Mesothelial cell of epicardium (in vitro differentiated cells): ENCODE data around the gene ALX4. TPM values are rescaled to one million over a fixed set of nuclear protein-coding genes. Genes with fewer than 3 reads are reported as not detected.

Source experiments
- DNase-seq, 2 experiments: peaks; one replicate each; pipeline ENCODE4 v3.0.0; 2021; ENCODE audit warnings: low spot score in 2 of 2; ENCODE audit not compliant: unreplicated experiment in 2 of 2
- H3K27ac Mint-ChIP-seq: 2 replicates; pipeline ENCODE4 v1.8.0; 2021; ENCODE audit warnings: mixed read lengths
- H3K27me3 Mint-ChIP-seq: 2 replicates; pipeline ENCODE4 v1.8.0; 2021; ENCODE audit warnings: low read depth, mixed read lengths
- H3K36me3 Mint-ChIP-seq: 2 replicates; pipeline ENCODE4 v1.8.0; 2021; ENCODE audit warnings: mixed read lengths
- H3K4me1 Mint-ChIP-seq: 2 replicates; pipeline ENCODE4 v1.8.0; 2021; ENCODE audit warnings: mixed read lengths
- H3K4me3 Mint-ChIP-seq: 2 replicates; pipeline ENCODE4 v1.8.0; 2021; ENCODE audit warnings: mild to moderate bottlenecking, moderate library complexity, mixed read lengths
- H3K9me3 Mint-ChIP-seq: 2 replicates; pipeline ENCODE4 v1.8.0; 2021; ENCODE audit warnings: mixed read lengths
- total RNA-seq: library from RNA; stranded (reverse); gene quantifications from 3 replicates; pipeline ENCODE4 v1.2.1, GENCODE V29; 2021
- TF ChIP-seq, protein P1 (sequence below): fragments of 200-600 bp; sonication (generic); IDR thresholded peaks from one replicate; pipeline ENCODE4 v1.5.0; 2021; ENCODE audit warnings: antibody characterized with exemption; ENCODE audit not compliant: unreplicated experiment

Gene ALX4
- total RNA-seq, 1 donor from 2014 or later: 5.5 TPM

DNA sequence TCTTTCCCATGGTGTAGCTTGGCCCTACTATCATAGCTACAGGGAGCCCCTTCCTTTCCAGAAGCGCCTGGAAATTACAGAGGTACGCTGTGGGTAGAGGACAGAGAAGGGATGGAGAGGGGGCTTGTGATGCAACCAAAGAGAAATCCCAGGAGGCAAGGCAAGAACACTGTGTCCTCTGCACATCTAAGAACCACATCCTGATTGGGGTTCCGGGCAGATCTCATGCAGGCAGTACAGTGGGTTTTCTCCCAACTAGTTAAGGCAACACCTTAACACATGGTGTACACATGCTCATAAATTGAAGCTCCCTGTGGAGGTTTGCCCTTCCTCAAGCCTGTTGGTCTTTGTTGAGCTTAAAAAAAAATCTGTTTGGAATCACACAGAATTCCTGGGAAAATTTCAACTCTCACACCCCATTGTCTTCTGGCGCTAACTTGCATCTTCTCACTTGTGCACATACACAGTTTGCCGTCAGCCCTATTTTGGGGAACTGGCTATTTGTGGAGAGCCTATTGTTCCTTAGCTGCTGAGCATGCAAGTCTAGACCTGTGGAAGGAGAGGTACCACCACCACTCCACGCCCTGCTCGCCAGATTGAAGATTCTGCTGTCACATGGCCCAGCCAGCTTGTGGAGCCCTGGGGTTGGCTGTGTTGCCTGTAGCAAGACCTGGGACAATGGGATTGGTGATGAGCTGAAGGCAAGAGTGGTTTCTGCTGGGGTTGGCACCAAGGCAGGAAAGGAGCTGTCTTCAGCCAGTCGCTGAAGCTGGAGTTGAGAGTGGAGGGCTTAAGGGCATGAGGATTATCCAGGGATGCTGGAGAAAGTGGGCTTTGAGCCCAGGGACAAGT is 52.4 kb downstream of the ALX4 start:
- DNase-seq: no peak
- TF ChIP-seq, protein P1, sequence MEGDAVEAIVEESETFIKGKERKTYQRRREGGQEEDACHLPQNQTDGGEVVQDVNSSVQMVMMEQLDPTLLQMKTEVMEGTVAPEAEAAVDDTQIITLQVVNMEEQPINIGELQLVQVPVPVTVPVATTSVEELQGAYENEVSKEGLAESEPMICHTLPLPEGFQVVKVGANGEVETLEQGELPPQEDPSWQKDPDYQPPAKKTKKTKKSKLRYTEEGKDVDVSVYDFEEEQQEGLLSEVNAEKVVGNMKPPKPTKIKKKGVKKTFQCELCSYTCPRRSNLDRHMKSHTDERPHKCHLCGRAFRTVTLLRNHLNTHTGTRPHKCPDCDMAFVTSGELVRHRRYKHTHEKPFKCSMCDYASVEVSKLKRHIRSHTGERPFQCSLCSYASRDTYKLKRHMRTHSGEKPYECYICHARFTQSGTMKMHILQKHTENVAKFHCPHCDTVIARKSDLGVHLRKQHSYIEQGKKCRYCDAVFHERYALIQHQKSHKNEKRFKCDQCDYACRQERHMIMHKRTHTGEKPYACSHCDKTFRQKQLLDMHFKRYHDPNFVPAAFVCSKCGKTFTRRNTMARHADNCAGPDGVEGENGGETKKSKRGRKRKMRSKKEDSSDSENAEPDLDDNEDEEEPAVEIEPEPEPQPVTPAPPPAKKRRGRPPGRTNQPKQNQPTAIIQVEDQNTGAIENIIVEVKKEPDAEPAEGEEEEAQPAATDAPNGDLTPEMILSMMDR: no peak
- H3K4me3 Mint-ChIP-seq: no peak overlapping the region
- no peaks in the 10 kb centered on the region for H3K27me3 Mint-ChIP-seq
- H3K27ac Mint-ChIP-seq: no peak overlapping the region
- H3K9me3 Mint-ChIP-seq: peaks cover 16% of the 10 kb centered on the region
- peaks cover 12% of the 10 kb centered on the region for H3K4me1 Mint-ChIP-seq
- H3K36me3 Mint-ChIP-seq: peaks cover 17% of the 10 kb centered on the region

DNA sequence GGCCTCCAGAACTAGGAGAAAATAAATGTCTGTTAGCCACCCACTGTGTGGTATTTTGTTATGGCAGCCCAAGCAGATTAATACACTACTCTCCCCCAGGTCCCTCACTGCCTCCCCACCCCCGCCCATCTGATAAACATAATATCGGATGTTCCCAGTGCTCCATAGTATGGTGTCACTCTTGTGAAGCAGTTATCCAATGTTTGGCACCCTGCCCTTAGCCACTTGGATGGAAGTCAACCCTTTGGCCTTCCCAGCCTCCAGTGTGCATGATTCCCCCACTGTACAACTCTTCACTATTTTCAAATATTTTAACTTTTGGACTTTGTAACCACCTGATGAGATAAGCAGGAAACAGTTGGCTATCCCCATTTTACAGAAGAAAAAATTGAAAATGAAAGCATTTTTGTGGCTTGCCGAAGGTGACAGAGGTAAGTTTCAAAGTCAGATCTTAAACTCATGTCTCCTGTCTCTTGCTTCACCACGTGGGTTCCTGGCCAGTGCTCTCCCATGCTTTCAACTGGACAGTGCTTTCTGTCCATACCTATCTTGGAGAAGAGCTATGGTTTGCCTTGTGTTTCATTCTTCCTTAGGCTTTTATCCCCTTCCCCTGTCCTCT is 53.2 kb downstream of the ALX4 start:
- no peak overlapping the region for H3K27ac Mint-ChIP-seq
- H3K4me3 Mint-ChIP-seq: no peak overlapping the region
- H3K9me3 Mint-ChIP-seq: peaks cover 24% of the 10 kb centered on the region
- H3K36me3 Mint-ChIP-seq: peaks cover 25% of the 10 kb centered on the region
- TF ChIP-seq, protein P1: no peak
- no peak for DNase-seq
- peaks cover 12% of the 10 kb centered on the region for H3K4me1 Mint-ChIP-seq
- H3K27me3 Mint-ChIP-seq: no peaks in the 10 kb centered on the region

DNA sequence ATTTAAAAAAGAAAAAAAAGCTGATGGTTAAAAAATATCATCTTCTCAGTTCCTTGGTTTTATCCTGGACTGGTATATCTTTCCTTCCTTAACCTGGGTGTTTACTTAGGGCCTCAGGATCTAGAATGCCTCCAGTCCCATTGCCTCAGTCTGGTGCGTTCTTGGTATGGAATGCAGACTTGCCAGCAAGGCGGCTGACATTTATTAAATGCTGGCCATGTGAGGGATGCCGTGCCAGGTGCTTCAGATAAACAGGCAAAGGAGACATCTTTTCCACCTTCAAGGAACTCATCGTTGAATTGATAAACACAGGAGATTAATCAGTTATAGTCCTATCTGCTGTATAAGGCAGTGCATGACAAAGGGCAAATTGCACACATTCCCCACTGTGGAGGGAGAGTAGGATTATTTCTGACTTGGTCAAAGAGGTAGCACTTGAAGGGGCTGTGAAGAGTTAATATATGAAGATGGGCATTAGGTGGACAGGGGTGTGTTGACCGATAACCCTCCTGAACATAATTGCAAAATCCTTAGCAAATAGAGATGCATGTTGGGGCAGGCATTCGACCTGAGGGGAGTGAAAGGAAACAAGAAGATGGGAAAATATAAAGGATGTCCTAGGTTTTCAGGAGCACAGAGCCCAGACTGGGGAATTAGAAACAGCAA is 54.4 kb downstream of the ALX4 start:
- Mint-ChIP-seq H3K4me3 (no peak overlapping the region), H3K9me3 (peaks cover 34% of the 10 kb centered on the region), H3K4me1 (peaks cover 12% of the 10 kb centered on the region), H3K36me3 (peaks cover 38% of the 10 kb centered on the region), H3K27me3 (no peaks in the 10 kb centered on the region), H3K27ac (peak overlapping the region; percentile 35)
- TF ChIP-seq, protein P1: no peak
- no peak for DNase-seq

DNA sequence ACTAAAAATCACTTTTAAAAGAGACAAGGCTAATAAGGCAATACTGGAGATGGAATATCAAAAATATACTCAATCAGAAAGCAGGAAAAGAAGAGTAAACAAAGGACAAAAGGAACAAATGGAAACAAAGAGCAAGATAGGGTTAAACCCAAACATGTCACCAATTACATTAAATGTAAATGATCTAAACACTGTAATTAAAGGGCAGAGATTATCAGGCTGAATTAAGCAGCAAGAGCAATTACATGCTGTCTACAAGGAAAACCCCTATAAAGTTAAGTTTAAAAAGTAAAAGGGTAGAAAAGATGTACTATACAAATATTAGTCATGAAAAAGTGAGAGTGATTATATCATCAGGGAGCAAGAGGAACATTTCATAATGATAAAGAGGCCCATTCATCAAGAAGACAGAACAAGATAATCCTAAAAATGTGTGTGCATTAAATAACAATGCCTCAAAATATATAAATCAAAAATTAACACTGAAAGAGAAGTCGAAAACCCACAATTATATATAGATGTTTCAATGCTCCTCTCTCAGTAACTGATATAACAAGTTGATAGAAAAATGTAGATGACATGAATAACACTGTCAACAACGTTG is 56.8 kb downstream of the ALX4 start:
- Mint-ChIP-seq H3K27me3 (no peaks in the 10 kb centered on the region), H3K9me3 (peaks cover 34% of the 10 kb centered on the region), H3K4me1 (peaks cover 7% of the 10 kb centered on the region), H3K4me3 (no peak overlapping the region), H3K27ac (no peak overlapping the region), H3K36me3 (peaks cover 55% of the 10 kb centered on the region)
- TF ChIP-seq, protein P1: no peak
- DNase-seq: no peak

DNA sequence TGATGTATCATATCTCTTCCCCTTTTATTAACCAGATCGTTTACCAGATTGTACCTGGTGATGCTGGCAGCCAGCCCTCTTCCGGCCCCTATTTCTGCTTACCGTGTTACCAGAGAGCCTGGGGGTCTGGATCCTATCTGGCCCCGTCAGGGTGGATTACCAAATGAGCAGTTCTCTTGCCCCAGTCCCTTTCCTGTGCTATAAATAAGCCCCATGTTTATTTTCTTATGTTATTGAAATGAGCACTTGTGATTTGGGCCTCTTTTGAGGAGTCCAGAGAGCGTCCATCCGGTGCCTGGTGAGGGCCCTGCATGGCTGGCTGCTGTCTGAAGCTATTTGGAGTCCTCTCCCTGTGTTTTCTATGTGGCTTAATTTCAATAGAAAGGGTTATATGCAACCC is 59.5 kb downstream of the ALX4 start:
- peaks cover 55% of the 10 kb centered on the region for H3K36me3 Mint-ChIP-seq
- no peak for DNase-seq
- H3K27ac Mint-ChIP-seq: no peak overlapping the region
- no peaks in the 10 kb centered on the region for H3K27me3 Mint-ChIP-seq
- no peak overlapping the region for H3K4me3 Mint-ChIP-seq
- peaks cover 34% of the 10 kb centered on the region for H3K9me3 Mint-ChIP-seq
- TF ChIP-seq, protein P1: no peak
- H3K4me1 Mint-ChIP-seq: peaks cover 21% of the 10 kb centered on the region
